Measurements from ENCODE around the gene MTMR10. TPM values are rescaled to one million over a fixed set of nuclear protein-coding genes. Genes with fewer than 3 reads are reported as not detected.

MTMR10 gene
- total RNA-seq, 1 experiment from 2014 or later: 16.0 TPM

DNA sequence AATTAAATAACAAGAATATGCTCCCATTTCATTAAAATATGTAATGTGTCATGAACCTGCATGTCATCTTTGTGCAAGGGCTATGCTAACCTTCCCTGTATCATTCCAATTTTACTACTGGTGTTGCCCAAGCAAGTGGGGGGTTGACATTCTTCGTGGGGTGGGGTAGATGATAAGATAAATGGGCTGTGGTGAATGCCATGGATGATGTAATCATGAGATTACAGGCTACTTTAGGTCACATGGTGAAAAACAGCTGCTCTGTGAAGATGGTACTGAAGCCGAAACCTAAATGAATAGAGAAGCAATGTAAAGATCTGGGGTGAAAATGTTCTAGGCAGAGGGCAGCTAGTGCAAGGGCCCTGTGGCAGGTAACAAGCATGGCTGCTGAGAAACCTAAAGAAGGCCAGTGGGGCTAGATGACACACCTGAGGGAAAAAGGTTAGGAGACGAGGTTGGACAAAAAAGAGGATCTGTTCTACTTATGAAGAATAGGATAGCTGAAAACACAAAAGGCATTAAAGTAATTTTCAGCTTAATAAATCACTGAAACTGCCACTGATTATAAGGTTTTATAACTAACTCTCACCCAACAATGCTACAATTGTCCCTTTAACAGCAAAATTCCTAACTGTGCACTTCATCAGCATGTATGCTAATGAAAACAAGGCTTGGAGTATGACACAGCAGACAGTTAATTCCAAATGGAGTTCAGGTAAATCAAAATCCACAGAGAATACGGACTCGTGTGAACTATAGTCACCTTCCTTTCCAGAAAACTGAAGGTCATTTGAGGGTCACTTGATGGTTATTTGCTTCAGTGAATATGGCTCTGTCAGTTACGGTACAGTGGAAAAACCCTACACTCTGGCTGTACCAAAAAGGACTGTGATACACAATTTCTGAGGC is 35.0 kb downstream of the MTMR10 start:
- Histone ChIP-seq H3K4me3 (ENCODE audit: low read depth, low read length, poor library complexity, severe bottlenecking) (no peak overlapping the region), H3K27ac (ENCODE audit: low read depth, low read length, poor library complexity, severe bottlenecking) (no peak overlapping the region), H3K9me3 (ENCODE audit: low read depth, low read length, poor library complexity, severe bottlenecking) (no peaks in the 10 kb centered on the region), H3K36me3 (ENCODE audit: insufficient read depth, low read length, poor library complexity, severe bottlenecking) (peaks cover 18% of the 10 kb centered on the region), H3K4me1 (ENCODE audit: insufficient read depth, low read length, poor library complexity, severe bottlenecking) (peaks cover 10% of the 10 kb centered on the region), H3K27me3 (replicated peaks; ENCODE audit: insufficient read depth, low read depth, low read length, poor library complexity) (no peaks in the 10 kb centered on the region)
- ChIA-PET CTCF (no interaction called here), POLR2A (ENCODE audit: low non-redundant PET) (no interaction called here)
- no TSS peak for BruUV-seq (replicated peaks)
- intact Hi-C loops (cut with micrococcal nuclease; ENCODE audit: unreplicated experiment): no loop called here
- no peak for TF ChIP-seq EZH2 (IDR thresholded peaks at IDR 0.05; ENCODE audit: borderline replicate concordance, low read depth, low read length, poor library complexity, severe bottlenecking)
- TF ChIP-seq, protein P1, sequence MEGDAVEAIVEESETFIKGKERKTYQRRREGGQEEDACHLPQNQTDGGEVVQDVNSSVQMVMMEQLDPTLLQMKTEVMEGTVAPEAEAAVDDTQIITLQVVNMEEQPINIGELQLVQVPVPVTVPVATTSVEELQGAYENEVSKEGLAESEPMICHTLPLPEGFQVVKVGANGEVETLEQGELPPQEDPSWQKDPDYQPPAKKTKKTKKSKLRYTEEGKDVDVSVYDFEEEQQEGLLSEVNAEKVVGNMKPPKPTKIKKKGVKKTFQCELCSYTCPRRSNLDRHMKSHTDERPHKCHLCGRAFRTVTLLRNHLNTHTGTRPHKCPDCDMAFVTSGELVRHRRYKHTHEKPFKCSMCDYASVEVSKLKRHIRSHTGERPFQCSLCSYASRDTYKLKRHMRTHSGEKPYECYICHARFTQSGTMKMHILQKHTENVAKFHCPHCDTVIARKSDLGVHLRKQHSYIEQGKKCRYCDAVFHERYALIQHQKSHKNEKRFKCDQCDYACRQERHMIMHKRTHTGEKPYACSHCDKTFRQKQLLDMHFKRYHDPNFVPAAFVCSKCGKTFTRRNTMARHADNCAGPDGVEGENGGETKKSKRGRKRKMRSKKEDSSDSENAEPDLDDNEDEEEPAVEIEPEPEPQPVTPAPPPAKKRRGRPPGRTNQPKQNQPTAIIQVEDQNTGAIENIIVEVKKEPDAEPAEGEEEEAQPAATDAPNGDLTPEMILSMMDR (conservative IDR thresholded peaks at IDR 0.05; ENCODE audit: low read depth, low read length): no peak
- DNase-seq (ENCODE audit: low spot score): peak; percentile 24

DNA sequence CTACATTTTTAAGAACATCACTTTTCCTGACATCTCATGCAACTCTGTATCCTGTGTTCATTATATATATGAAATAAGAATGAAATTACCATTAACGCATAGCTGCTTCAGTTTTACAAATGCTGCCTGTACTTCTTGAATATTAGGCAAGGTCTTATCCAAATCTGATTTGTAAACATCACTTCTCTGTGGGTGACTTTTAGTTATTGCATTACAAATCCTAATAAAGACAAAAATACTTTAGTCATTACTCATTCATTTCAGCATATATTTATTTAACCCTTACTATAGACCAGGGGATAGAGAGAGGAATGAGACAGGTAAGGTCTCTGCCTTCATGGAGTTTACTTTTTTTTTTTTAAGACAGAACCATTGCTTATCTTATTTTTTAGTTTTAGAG is 36.8 kb downstream of the MTMR10 start:
- POLR2A ChIA-PET (ENCODE audit: low non-redundant PET): interaction anchor here (0.7 kb wide), 1 partner anchor 26 kb away, joined by 3 read pairs; no protein-coding TSS in a partner anchor
- Histone ChIP-seq H3K4me3 (ENCODE audit: low read depth, low read length, poor library complexity, severe bottlenecking) (no peak overlapping the region), H3K27ac (ENCODE audit: low read depth, low read length, poor library complexity, severe bottlenecking) (no peak overlapping the region), H3K27me3 (replicated peaks; ENCODE audit: insufficient read depth, low read depth, low read length, poor library complexity) (no peaks in the 10 kb centered on the region), H3K36me3 (ENCODE audit: insufficient read depth, low read length, poor library complexity, severe bottlenecking) (peaks cover 28% of the 10 kb centered on the region), H3K4me1 (ENCODE audit: insufficient read depth, low read length, poor library complexity, severe bottlenecking) (peaks cover 10% of the 10 kb centered on the region), H3K9me3 (ENCODE audit: low read depth, low read length, poor library complexity, severe bottlenecking) (no peaks in the 10 kb centered on the region)
- TF ChIP-seq, protein P1 (conservative IDR thresholded peaks at IDR 0.05; ENCODE audit: low read depth, low read length): no peak
- no peak for TF ChIP-seq EZH2 (IDR thresholded peaks at IDR 0.05; ENCODE audit: borderline replicate concordance, low read depth, low read length, poor library complexity, severe bottlenecking)
- peak; percentile 11 for DNase-seq (ENCODE audit: low spot score)
- intact Hi-C loops (cut with micrococcal nuclease; ENCODE audit: unreplicated experiment): no loop called here
- BruUV-seq (replicated peaks): no TSS peak
- CTCF ChIA-PET: no interaction called here

DNA sequence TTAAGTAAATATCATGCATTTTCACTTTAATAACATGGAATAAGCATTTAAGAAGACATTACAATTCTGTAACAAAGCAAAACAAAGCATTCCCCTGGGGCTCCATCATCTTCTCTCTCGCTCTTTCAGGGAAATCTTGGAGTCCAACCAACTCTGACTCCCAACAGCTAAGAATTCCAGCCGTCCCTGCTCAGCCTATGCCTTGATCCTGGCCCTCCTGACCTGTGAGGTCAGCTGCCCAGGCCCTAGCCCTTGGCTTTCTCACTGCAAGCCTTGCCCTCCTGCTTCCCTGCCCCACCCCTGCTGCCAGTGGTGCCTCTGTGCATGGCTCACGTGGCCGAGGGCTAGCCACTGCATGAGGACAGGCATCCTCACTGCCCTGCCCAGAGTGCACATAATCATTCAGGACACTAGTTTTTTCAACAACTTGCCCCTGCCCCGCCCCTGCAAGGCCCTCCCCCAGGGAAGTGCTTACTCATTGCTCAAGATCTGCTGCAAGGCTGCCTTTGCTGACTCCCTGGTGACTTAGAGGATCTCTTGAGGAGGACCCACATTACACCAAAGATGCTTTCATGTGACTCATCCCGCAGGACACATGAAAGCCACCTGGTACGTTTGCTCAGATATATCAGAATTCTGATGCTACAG is 37.6 kb downstream of the MTMR10 start:
- H3K4me3 ChIP-seq (ENCODE audit: low read depth, low read length, poor library complexity, severe bottlenecking): no peak overlapping the region
- ChIA-PET CTCF (no interaction called here), POLR2A (ENCODE audit: low non-redundant PET) (no interaction called here)
- peaks cover 33% of the 10 kb centered on the region for H3K36me3 ChIP-seq (ENCODE audit: insufficient read depth, low read length, poor library complexity, severe bottlenecking)
- H3K27ac ChIP-seq (ENCODE audit: low read depth, low read length, poor library complexity, severe bottlenecking): no peak overlapping the region
- no peaks in the 10 kb centered on the region for H3K27me3 ChIP-seq (replicated peaks; ENCODE audit: insufficient read depth, low read depth, low read length, poor library complexity)
- no peak for TF ChIP-seq EZH2 (IDR thresholded peaks at IDR 0.05; ENCODE audit: borderline replicate concordance, low read depth, low read length, poor library complexity, severe bottlenecking)
- TF ChIP-seq, protein P1 (conservative IDR thresholded peaks at IDR 0.05; ENCODE audit: low read depth, low read length): no peak
- H3K9me3 ChIP-seq (ENCODE audit: low read depth, low read length, poor library complexity, severe bottlenecking): no peaks in the 10 kb centered on the region
- peaks cover 10% of the 10 kb centered on the region for H3K4me1 ChIP-seq (ENCODE audit: insufficient read depth, low read length, poor library complexity, severe bottlenecking)
- no TSS peak for BruUV-seq (replicated peaks)
- intact Hi-C loops (cut with micrococcal nuclease; ENCODE audit: unreplicated experiment): no loop called here
- DNase-seq (ENCODE audit: low spot score): peak; percentile 66

All from A673 (cell line).